ENCODE data around the gene TBL1XR1. TPM values are rescaled to one million over a fixed set of nuclear protein-coding genes. Genes with fewer than 3 reads are reported as not detected.

The TBL1XR1 gene
- total RNA-seq, 1 experiment from 2014 or later: 186 TPM

DNA sequence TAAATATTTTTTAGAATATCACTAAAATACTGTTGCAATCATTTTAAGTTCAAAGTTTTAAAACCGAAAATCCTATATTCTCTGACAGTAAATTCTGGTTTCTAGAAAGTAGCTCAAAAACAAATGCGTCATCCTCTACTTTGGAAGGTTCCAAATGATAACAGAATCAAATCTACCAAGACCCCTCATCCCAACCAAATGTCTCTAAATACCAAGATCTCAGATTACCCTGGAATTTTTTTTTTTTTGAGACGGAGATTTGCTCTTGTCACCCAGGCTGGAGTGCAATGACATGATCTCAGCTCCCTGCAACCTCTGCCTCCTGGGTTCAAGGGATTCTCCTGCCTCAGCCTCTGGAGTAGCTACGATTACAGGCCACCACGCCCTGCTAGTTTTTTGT lies 16.8 kb downstream of the TBL1XR1 start:
- peaks cover 7% of the 10 kb centered on the region for H3K4me1 ChIP-seq (ENCODE audit: insufficient read depth, low read length, poor library complexity, severe bottlenecking)
- ChIA-PET POLR2A (ENCODE audit: low non-redundant PET) (no interaction called here), CTCF (no interaction called here)
- no peaks in the 10 kb centered on the region for H3K36me3 ChIP-seq (ENCODE audit: insufficient read depth, low read length, poor library complexity, severe bottlenecking)
- H3K4me3 ChIP-seq (ENCODE audit: low read depth, low read length, poor library complexity, severe bottlenecking): no peak overlapping the region
- TF ChIP-seq EZH2 (IDR thresholded peaks at IDR 0.05; ENCODE audit: borderline replicate concordance, low read depth, low read length, poor library complexity, severe bottlenecking): no peak
- TF ChIP-seq, protein P1, sequence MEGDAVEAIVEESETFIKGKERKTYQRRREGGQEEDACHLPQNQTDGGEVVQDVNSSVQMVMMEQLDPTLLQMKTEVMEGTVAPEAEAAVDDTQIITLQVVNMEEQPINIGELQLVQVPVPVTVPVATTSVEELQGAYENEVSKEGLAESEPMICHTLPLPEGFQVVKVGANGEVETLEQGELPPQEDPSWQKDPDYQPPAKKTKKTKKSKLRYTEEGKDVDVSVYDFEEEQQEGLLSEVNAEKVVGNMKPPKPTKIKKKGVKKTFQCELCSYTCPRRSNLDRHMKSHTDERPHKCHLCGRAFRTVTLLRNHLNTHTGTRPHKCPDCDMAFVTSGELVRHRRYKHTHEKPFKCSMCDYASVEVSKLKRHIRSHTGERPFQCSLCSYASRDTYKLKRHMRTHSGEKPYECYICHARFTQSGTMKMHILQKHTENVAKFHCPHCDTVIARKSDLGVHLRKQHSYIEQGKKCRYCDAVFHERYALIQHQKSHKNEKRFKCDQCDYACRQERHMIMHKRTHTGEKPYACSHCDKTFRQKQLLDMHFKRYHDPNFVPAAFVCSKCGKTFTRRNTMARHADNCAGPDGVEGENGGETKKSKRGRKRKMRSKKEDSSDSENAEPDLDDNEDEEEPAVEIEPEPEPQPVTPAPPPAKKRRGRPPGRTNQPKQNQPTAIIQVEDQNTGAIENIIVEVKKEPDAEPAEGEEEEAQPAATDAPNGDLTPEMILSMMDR (conservative IDR thresholded peaks at IDR 0.05; ENCODE audit: low read depth, low read length): no peak
- no TSS peak for BruUV-seq (replicated peaks)
- no peak overlapping the region for H3K27ac ChIP-seq (ENCODE audit: low read depth, low read length, poor library complexity, severe bottlenecking)
- no peak for DNase-seq (ENCODE audit: low spot score)
- no peaks in the 10 kb centered on the region for H3K9me3 ChIP-seq (ENCODE audit: low read depth, low read length, poor library complexity, severe bottlenecking)
- intact Hi-C loops (cut with micrococcal nuclease; ENCODE audit: unreplicated experiment): no loop called here
- H3K27me3 ChIP-seq (replicated peaks; ENCODE audit: insufficient read depth, low read depth, low read length, poor library complexity): no peaks in the 10 kb centered on the region

DNA sequence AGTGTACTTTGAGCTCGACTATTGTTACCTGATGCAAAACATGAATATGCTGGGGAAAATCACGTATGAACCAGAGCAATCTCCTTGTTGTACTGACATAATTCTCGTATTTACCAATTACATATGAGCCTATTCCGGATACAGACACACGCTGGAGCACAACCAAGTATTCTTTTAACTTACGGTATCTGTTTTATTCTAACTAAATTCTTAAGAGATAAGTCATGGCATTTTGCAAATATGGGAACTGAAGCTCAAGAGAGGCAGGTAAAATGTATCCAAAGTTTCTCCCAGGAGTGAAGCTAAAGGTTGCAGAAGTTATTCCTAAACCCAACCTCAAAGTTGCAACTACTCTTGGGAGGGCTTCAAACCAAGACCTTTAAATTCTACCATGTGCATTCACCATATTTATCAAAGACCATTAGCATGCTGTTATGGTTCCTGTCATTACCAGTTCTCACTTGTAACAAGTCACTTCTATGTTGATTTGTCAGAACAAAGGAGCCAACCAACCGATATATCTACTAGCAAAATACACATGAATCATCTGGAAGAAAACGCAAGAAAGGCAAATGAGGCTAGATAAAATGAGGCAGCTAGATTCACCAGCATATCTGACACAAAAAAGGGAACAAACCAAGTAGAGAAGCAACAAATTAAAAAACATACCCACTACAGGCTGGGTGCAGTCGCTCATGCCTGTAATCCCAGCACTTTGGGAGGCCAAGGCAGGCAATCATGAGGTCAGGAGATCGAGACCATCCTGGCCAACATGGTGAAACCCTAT lies 17.8 kb downstream of the TBL1XR1 start:
- DNase-seq (ENCODE audit: low spot score): no peak
- peaks cover 4% of the 10 kb centered on the region for H3K4me1 ChIP-seq (ENCODE audit: insufficient read depth, low read length, poor library complexity, severe bottlenecking)
- ChIA-PET CTCF (no interaction called here), POLR2A (ENCODE audit: low non-redundant PET) (no interaction called here)
- BruUV-seq (replicated peaks): no TSS peak
- TF ChIP-seq, protein P1 (conservative IDR thresholded peaks at IDR 0.05; ENCODE audit: low read depth, low read length): no peak
- no peak for TF ChIP-seq EZH2 (IDR thresholded peaks at IDR 0.05; ENCODE audit: borderline replicate concordance, low read depth, low read length, poor library complexity, severe bottlenecking)
- peak overlapping the region; percentile 12 for H3K27ac ChIP-seq (ENCODE audit: low read depth, low read length, poor library complexity, severe bottlenecking)
- H3K27me3 ChIP-seq (replicated peaks; ENCODE audit: insufficient read depth, low read depth, low read length, poor library complexity): no peaks in the 10 kb centered on the region
- intact Hi-C loops (cut with micrococcal nuclease; ENCODE audit: unreplicated experiment): no loop called here
- H3K36me3 ChIP-seq (ENCODE audit: insufficient read depth, low read length, poor library complexity, severe bottlenecking): no peaks in the 10 kb centered on the region
- no peak overlapping the region for H3K4me3 ChIP-seq (ENCODE audit: low read depth, low read length, poor library complexity, severe bottlenecking)
- H3K9me3 ChIP-seq (ENCODE audit: low read depth, low read length, poor library complexity, severe bottlenecking): no peaks in the 10 kb centered on the region

DNA sequence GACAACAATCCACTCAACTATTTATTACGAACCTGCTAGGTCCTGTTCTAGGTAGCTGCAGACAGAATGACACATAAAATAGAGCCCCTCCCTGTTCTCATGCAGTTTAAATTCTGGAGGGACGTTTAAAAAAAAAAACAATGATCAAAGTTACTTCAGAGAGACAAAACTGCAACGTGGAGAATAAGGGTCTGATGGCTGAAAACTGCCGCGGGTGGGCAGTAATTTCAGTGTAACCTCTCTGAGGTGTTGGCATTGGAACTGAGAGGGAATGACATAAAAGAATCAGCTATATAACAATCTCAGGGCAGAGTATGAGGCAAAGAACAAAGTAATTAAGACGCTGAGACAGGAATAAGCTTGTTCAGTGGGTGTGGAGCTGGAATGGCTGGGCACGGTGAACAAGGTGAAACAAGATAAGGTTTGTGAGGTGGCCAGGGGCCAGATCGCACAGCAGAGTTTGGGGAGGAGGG lies 19.5 kb downstream of the TBL1XR1 start:
- no peaks in the 10 kb centered on the region for H3K9me3 ChIP-seq (ENCODE audit: low read depth, low read length, poor library complexity, severe bottlenecking)
- no peaks in the 10 kb centered on the region for H3K36me3 ChIP-seq (ENCODE audit: insufficient read depth, low read length, poor library complexity, severe bottlenecking)
- peaks cover 4% of the 10 kb centered on the region for H3K4me1 ChIP-seq (ENCODE audit: insufficient read depth, low read length, poor library complexity, severe bottlenecking)
- no TSS peak for BruUV-seq (replicated peaks)
- TF ChIP-seq EZH2 (IDR thresholded peaks at IDR 0.05; ENCODE audit: borderline replicate concordance, low read depth, low read length, poor library complexity, severe bottlenecking): no peak
- no peaks in the 10 kb centered on the region for H3K27me3 ChIP-seq (replicated peaks; ENCODE audit: insufficient read depth, low read depth, low read length, poor library complexity)
- H3K27ac ChIP-seq (ENCODE audit: low read depth, low read length, poor library complexity, severe bottlenecking): no peak overlapping the region
- H3K4me3 ChIP-seq (ENCODE audit: low read depth, low read length, poor library complexity, severe bottlenecking): no peak overlapping the region
- intact Hi-C loops (cut with micrococcal nuclease; ENCODE audit: unreplicated experiment): no loop called here
- ChIA-PET POLR2A (ENCODE audit: low non-redundant PET) (no interaction called here), CTCF (no interaction called here)
- no peak for DNase-seq (ENCODE audit: low spot score)
